ENCODE measurements around the gene RANBP1. TPM values are rescaled to one million over a fixed set of nuclear protein-coding genes. Genes with fewer than 3 reads are reported as not detected.

Gene RANBP1
- total and polyA plus RNA-seq, 2 of the 4 experiments (the other 2 are of a cell fraction), result 173 to 376 TPM

DNA sequence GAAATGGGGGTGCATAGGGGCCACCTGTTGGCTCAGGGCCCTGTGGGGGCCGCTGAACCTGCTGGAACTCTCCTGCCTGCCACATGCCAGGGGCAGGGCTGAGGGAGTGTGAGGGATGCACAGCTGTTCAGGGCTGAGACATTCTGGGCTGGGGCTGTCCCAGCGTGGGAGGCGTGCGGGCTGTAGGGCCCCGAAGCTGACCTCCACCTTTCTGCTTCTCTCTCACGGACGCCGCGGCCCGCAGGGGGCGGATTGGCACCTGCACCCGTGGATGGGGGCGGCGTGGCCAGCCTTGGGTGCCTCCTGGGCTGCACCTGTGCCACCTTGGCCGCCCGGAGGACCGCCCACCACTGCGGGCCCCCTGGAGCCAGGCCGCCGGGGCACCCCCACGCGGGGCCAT, 30.9 kb downstream of the RANBP1 start:
- peaks cover 13% of the 10 kb centered on the region; the same call in 1 of the 2 replicates for H3K36me3 ChIP-seq (ENCODE audit: control insufficient read depth, insufficient read depth, low read length)
- H3K4me1 ChIP-seq (ENCODE audit: control insufficient read depth, insufficient read depth, low read length), result peaks cover 11% of the 10 kb centered on the region
- BruUV-seq (replicated peaks), result no TSS peak
- H3K79me1 ChIP-seq (ENCODE audit: low read depth in 1 of 2, low read length in 2 of 2), result peaks cover 0 to 18% of the 10 kb centered on the region in 2 experiments; a peak in 2 of 4 replicates
- no peak overlapping the region for H4K5ac ChIP-seq (ENCODE audit: low read depth, low read length)
- 90% methylated on average over 2 of the region's 22 CpGs; no CpG with 5 or more reads in 1 of the 2 experiments for WGBS, 2 experiments (ENCODE audit: extremely low coverage in 2 of 2, insufficient read length in 1 of 2)
- no peaks in the 10 kb centered on the region for H3K9me3 ChIP-seq (ENCODE audit: control insufficient read depth, insufficient read depth, low read length)
- no peak overlapping the region for H2BK15ac ChIP-seq (ENCODE audit: low read depth, low read length)
- H4K20me1 ChIP-seq (ENCODE audit: insufficient read depth, low read length), result peaks cover 8% of the 10 kb centered on the region
- peaks cover 8% of the 10 kb centered on the region; the same call in 1 of the 2 replicates for H3K9me1 ChIP-seq (ENCODE audit: insufficient read depth, low read length)
- dilution Hi-C loops (cut with HindIII; ENCODE audit: low sequenced_read_pairs, unreplicated experiment) (no loop called here), intact Hi-C loops (cut with micrococcal nuclease) (no loop called here), in situ Hi-C loops (cut with MboI; ENCODE audit: low sequenced_read_pairs) (no loop called here)
- H2BK5ac ChIP-seq (ENCODE audit: low read depth, low read length, poor library complexity, severe bottlenecking), result no peak overlapping the region
- no peak for DNase-seq
- no peak overlapping the region for H2BK120ac ChIP-seq (ENCODE audit: low read depth, low read length)
- no peak overlapping the region for H4K8ac ChIP-seq (ENCODE audit: low read depth in 2 of 2, low read length in 2 of 2)
- H3K23ac ChIP-seq (ENCODE audit: low read depth, low read length), result no peak overlapping the region
- no peak overlapping the region for H2BK20ac ChIP-seq (ENCODE audit: low read depth, low read length)
- no peak overlapping the region for H3K56ac ChIP-seq (ENCODE audit: extremely low read depth, insufficient read depth, low read length)
- POLR2A ChIA-PET (ENCODE audit: unreplicated experiment), result no interaction called here
- H3K9ac ChIP-seq (ENCODE audit: low read depth, low read length), result no peak overlapping the region
- ATAC-seq (ENCODE audit: low read depth), result no peak
- no peak overlapping the region for H3K14ac ChIP-seq (replicated peaks; ENCODE audit: low read depth, low read length)
- CTCF ChIA-PET, result no interaction called here
- no peak overlapping the region for H3K18ac ChIP-seq (ENCODE audit: low read depth, low read length)
- H3K4ac ChIP-seq (ENCODE audit: low read depth, low read length), result no peak overlapping the region
- TF ChIP-seq MAFK (IDR thresholded peaks at IDR 0.05; ENCODE audit: low read depth, low read length), result no peak
- no peak for TF ChIP-seq FOS (IDR thresholded peaks at IDR 0.05; ENCODE audit: low read depth, low read length)
- TF ChIP-seq, protein P1, sequence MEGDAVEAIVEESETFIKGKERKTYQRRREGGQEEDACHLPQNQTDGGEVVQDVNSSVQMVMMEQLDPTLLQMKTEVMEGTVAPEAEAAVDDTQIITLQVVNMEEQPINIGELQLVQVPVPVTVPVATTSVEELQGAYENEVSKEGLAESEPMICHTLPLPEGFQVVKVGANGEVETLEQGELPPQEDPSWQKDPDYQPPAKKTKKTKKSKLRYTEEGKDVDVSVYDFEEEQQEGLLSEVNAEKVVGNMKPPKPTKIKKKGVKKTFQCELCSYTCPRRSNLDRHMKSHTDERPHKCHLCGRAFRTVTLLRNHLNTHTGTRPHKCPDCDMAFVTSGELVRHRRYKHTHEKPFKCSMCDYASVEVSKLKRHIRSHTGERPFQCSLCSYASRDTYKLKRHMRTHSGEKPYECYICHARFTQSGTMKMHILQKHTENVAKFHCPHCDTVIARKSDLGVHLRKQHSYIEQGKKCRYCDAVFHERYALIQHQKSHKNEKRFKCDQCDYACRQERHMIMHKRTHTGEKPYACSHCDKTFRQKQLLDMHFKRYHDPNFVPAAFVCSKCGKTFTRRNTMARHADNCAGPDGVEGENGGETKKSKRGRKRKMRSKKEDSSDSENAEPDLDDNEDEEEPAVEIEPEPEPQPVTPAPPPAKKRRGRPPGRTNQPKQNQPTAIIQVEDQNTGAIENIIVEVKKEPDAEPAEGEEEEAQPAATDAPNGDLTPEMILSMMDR (conservative IDR thresholded peaks at IDR 0.05; ENCODE audit: low read depth, low read length), result no peak
- TF ChIP-seq RFX5 (IDR thresholded peaks at IDR 0.05; ENCODE audit: low read depth, low read length), result no peak
- no peak for TF ChIP-seq SMC3 (IDR thresholded peaks at IDR 0.05; ENCODE audit: low read depth, low read length)
- TF ChIP-seq CHD1 (IDR thresholded peaks at IDR 0.05; ENCODE audit: low read depth, low read length), result no peak
- no peak for TF ChIP-seq NFE2L2 (IDR thresholded peaks at IDR 0.05; ENCODE audit: low read depth, low read length)
- TF ChIP-seq MXI1 (IDR thresholded peaks at IDR 0.05; ENCODE audit: borderline replicate concordance, low read depth, low read length), result no peak
- TF ChIP-seq CEBPB (IDR thresholded peaks at IDR 0.05; ENCODE audit: low read depth, low read length), result no peak
- TF ChIP-seq, protein P2, sequence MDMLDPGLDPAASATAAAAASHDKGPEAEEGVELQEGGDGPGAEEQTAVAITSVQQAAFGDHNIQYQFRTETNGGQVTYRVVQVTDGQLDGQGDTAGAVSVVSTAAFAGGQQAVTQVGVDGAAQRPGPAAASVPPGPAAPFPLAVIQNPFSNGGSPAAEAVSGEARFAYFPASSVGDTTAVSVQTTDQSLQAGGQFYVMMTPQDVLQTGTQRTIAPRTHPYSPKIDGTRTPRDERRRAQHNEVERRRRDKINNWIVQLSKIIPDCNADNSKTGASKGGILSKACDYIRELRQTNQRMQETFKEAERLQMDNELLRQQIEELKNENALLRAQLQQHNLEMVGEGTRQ (IDR thresholded peaks at IDR 0.05; ENCODE audit: low read depth, low read length), result no peak
- no peak for TF ChIP-seq RAD21 (IDR thresholded peaks at IDR 0.05; ENCODE audit: low read length)
- H2AFZ ChIP-seq (replicated peaks; ENCODE audit: low read length, poor library complexity), result no peak overlapping the region
- H2AK5ac ChIP-seq (ENCODE audit: low read depth, low read length), result no peak overlapping the region
- H3K27me3 ChIP-seq (ENCODE audit: control insufficient read depth, insufficient read depth, low read length), result no peaks in the 10 kb centered on the region
- H2AK9ac ChIP-seq (replicated peaks; ENCODE audit: low read depth, low read length, poor library complexity), result no peak overlapping the region
- H4K91ac ChIP-seq (ENCODE audit: insufficient read depth, low read depth, low read length), result no peak overlapping the region
- no peak overlapping the region for H3K4me2 ChIP-seq (ENCODE audit: low read depth, low read length)
- H3K4me3 ChIP-seq (ENCODE audit: insufficient read depth, low read depth, low read length), result no peak overlapping the region
- H3K27ac ChIP-seq (ENCODE audit: insufficient read depth, low read length), result no peak overlapping the region

Measured in IMR-90 (cell line).